SU-DHL-6 (cell line): ENCODE results near the gene EDRF1.

Experiments used
- H2AFZ ChIP-seq: fragments of 200-600 bp; sonication (generic); 2 replicates; pipeline ENCODE4 v1.6.1; 2014; ENCODE audit warnings: low read depth, mild to moderate bottlenecking, moderate library complexity, mixed read lengths, antibody characterized with exemption, low read length; ENCODE audit not compliant: severe bottlenecking
- H3F3A ChIP-seq: fragments of 200-600 bp; shearing (Covaris generic); 2 replicates; pipeline ENCODE4 v1.6.0; 2016; ENCODE audit warnings: antibody characterized with exemption, mild to moderate bottlenecking; ENCODE audit not compliant: insufficient read depth
- H3K27ac ChIP-seq: fragments of 200-600 bp; sonication (generic); 2 replicates; pipeline ENCODE4 v1.5.1; 2016; ENCODE audit warnings: low read depth, mild to moderate bottlenecking, low read length, moderate library complexity, mixed read lengths
- H3K27me3 ChIP-seq: fragments of 200-600 bp; sonication (generic), shearing (Covaris generic); 2 replicates; pipeline ENCODE4 v1.6.0; 2014; ENCODE audit warnings: mild to moderate bottlenecking, low read length
- H3K36me3 ChIP-seq: fragments of 200-600 bp; sonication (generic); 2 replicates; pipeline ENCODE4 v1.6.1; 2014; ENCODE audit warnings: mild to moderate bottlenecking, low read length, mixed read lengths
- H3K4me2 ChIP-seq: fragments of 300-600, 200-600 bp; shearing (Covaris generic), sonication (generic); 2 replicates; pipeline ENCODE4 v1.6.0; 2014; ENCODE audit warnings: low read length, low read depth, mild to moderate bottlenecking; ENCODE audit not compliant: poor library complexity, severe bottlenecking
- H3K4me3 ChIP-seq: fragments of 200-600 bp; sonication (generic); 2 replicates; pipeline ENCODE4 v1.5.1; 2014; ENCODE audit warnings: antibody characterized with exemption, low read length, mild to moderate bottlenecking, mixed read lengths; ENCODE audit not compliant: insufficient read depth, poor library complexity, severe bottlenecking
- H3K79me2 ChIP-seq: fragments of 200-600 bp; sonication (generic); 2 replicates; pipeline ENCODE4 v1.6.1; 2014; ENCODE audit warnings: mild to moderate bottlenecking, low read length, moderate library complexity; ENCODE audit not compliant: insufficient read depth
- H3K9ac ChIP-seq: fragments of 200-600 bp; sonication (generic); 2 replicates; pipeline ENCODE4 v1.7.0; 2014; ENCODE audit warnings: mild to moderate bottlenecking, low read length
- H3K9me2 ChIP-seq: fragments of 200-600 bp; sonication (generic); replicated peaks from 2 replicates; pipeline ENCODE4 v1.6.1; 2014; ENCODE audit warnings: low read length; ENCODE audit not compliant: insufficient read depth
- H3K9me3 ChIP-seq: fragments of 200-600 bp; sonication (generic); 2 replicates; pipeline ENCODE4 v1.6.1; 2014; ENCODE audit warnings: low read length, mixed read lengths; ENCODE audit not compliant: insufficient read depth
- H4K20me1 ChIP-seq: fragments of 200-600 bp; sonication (generic); 2 replicates; pipeline ENCODE4 v1.6.1; 2014; ENCODE audit warnings: low read depth, mild to moderate bottlenecking, antibody characterized with exemption, low read length, moderate library complexity, mixed read lengths
- EZH2phosphoT487 ChIP-seq: fragments of 200-600 bp; sonication (generic), shearing (Covaris generic); conservative IDR thresholded peaks from 2 replicates; pipeline ENCODE4 v1.6.1; 2018; ENCODE audit warnings: mild to moderate bottlenecking, antibody characterized with exemption, low read length, moderate library complexity, mixed read lengths
- TF ChIP-seq, protein P1 (sequence below): fragments of 200-600 bp; sonication (generic); IDR thresholded peaks from one replicate; pipeline ENCODE4 v1.5.1; 2017; ENCODE audit warnings: antibody characterized with exemption, mild to moderate bottlenecking, low read length, moderate library complexity; ENCODE audit not compliant: insufficient read depth, poor library complexity, severe bottlenecking

Gene EDRF1

DNA sequence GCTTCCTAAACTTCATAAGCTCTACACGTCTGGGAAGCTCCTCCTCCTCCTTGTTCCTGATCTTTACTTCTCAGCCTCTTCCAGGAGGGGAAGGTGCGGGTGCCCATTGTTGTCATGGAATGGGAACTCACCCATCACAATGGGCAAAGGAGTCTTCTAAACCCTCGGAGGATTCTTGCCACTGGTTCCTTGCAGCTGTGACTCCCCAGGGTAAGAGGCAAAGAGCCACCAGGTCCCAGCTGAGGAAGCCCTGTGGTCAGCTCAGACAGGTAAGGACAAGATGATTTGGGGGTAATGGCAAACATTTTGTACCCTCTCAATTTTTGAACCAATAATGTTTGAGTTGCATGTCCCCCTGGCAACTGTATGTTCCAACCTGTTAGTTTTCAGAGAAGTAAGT lies 36.4 kb upstream of the EDRF1 start, which contains the start of gene TEX36:
Gene TEX36, minus strand, starts transcription at position 101 of the 400 bp plus-strand sequence. CDS start 174 bp downstream, outside the sequence.
- Histone ChIP-seq H3K4me3 (no peak within 1 kb of the TSS), H3F3A (no peaks in the 10 kb centered on the region), H3K27me3 (no peaks in the 10 kb centered on the region), H3K79me2 (no peaks in the 10 kb centered on the region), H3K27ac (no peak within 1 kb of the TSS), H3K9me3 (no peaks in the 10 kb centered on the region), H3K4me2 (no peak within 1 kb of the TSS), H2AFZ (no peak within 1 kb of the TSS), H4K20me1 (no peaks in the 10 kb centered on the region), H3K9me2 (no peaks in the 10 kb centered on the region), H3K9ac (no peak within 1 kb of the TSS), H3K36me3 (no peaks in the 10 kb centered on the region)
- no peak for TF ChIP-seq EZH2phosphoT487
- TF ChIP-seq, protein P1, sequence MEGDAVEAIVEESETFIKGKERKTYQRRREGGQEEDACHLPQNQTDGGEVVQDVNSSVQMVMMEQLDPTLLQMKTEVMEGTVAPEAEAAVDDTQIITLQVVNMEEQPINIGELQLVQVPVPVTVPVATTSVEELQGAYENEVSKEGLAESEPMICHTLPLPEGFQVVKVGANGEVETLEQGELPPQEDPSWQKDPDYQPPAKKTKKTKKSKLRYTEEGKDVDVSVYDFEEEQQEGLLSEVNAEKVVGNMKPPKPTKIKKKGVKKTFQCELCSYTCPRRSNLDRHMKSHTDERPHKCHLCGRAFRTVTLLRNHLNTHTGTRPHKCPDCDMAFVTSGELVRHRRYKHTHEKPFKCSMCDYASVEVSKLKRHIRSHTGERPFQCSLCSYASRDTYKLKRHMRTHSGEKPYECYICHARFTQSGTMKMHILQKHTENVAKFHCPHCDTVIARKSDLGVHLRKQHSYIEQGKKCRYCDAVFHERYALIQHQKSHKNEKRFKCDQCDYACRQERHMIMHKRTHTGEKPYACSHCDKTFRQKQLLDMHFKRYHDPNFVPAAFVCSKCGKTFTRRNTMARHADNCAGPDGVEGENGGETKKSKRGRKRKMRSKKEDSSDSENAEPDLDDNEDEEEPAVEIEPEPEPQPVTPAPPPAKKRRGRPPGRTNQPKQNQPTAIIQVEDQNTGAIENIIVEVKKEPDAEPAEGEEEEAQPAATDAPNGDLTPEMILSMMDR, result no peak

DNA sequence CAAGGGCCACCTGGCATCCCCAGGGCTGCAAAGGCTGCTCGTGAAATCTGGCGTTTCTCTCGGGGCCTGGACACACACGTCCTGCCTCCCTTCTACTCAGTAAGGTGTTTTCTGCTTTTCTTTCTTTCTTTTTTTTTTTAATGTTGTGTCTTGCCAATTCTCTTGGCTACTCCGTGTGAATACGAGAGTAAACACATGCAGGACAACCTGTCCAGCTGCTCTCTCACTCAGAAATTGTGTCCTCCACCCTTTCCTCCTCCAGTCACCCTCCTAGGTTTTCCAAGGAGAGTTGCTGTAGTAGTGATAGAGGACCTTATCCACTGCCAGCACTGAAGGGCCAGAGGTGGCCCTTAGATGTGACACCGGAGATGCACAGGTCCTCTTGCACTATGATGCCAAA lies 35.7 kb upstream of the EDRF1 start:
- no peaks in the 10 kb centered on the region for H3K9me2 ChIP-seq
- H3K79me2 ChIP-seq, result no peaks in the 10 kb centered on the region
- no peak overlapping the region for H3K4me2 ChIP-seq
- H3K36me3 ChIP-seq, result no peaks in the 10 kb centered on the region
- no peak overlapping the region for H3K4me3 ChIP-seq
- TF ChIP-seq EZH2phosphoT487, result no peak
- TF ChIP-seq, protein P1, result no peak
- H3K27ac ChIP-seq, result no peak overlapping the region
- H3K27me3 ChIP-seq, result no peaks in the 10 kb centered on the region
- H3F3A ChIP-seq, result no peaks in the 10 kb centered on the region
- no peaks in the 10 kb centered on the region for H4K20me1 ChIP-seq
- H3K9me3 ChIP-seq, result no peaks in the 10 kb centered on the region
- H2AFZ ChIP-seq, result no peak overlapping the region
- no peak overlapping the region for H3K9ac ChIP-seq

DNA sequence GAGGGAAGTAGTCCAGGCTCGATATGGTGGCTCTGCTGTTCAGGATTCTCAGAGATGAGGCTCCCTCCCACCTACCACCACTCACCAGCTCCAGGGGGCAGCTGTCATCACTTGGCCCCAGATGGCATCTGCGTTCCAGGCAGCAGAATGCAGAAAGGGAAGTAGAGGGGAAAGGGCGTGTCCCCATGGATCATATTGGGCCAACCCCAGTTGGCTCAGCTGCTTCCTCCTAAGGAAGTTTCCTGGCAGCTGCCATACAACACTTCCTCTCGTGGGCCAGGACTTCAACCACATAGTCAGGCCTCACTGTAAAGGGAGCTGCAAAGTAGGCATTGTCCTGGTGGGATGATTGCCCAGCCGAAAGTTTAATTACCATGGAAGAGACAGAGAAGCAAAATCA lies 34.9 kb upstream of the EDRF1 start:
- H3K4me2 ChIP-seq, result no peak overlapping the region
- H3K4me3 ChIP-seq, result no peak overlapping the region
- H2AFZ ChIP-seq, result no peak overlapping the region
- no peak overlapping the region for H3K27ac ChIP-seq
- no peaks in the 10 kb centered on the region for H3K36me3 ChIP-seq
- H3K79me2 ChIP-seq, result no peaks in the 10 kb centered on the region
- H4K20me1 ChIP-seq, result no peaks in the 10 kb centered on the region
- no peaks in the 10 kb centered on the region for H3F3A ChIP-seq
- H3K9me3 ChIP-seq, result no peaks in the 10 kb centered on the region
- H3K27me3 ChIP-seq, result no peaks in the 10 kb centered on the region
- TF ChIP-seq, protein P1, result no peak
- no peak for TF ChIP-seq EZH2phosphoT487
- no peak overlapping the region for H3K9ac ChIP-seq
- H3K9me2 ChIP-seq, result no peaks in the 10 kb centered on the region
